Measurements from ENCODE around the gene HAAO.

HAAO gene

GRCh38 chr2:42767899-42768705, 24.3 kb downstream of the HAAO start:
- Histone ChIP-seq H4K8ac (ENCODE audit: low read length) (no peak overlapping the region), H2AFZ (ENCODE audit: low read depth, low read length) (no peak overlapping the region), H3K36me3 (ENCODE audit: control insufficient read depth in 1 of 2, insufficient read depth in 2 of 2, low read depth in 1 of 2, low read length in 2 of 2) (peaks cover 0 to 22% of the 10 kb centered on the region in 2 experiments), H2BK12ac (ENCODE audit: low read length in 2 of 2) (no peak overlapping the region), H3K18ac (ENCODE audit: low read depth in 1 of 2, low read length in 2 of 2) (no peak overlapping the region), H3K4ac (ENCODE audit: low read depth in 1 of 2, low read length in 2 of 2) (no peak overlapping the region), H2BK5ac (ENCODE audit: low read depth, low read length, poor library complexity, severe bottlenecking) (no peak overlapping the region), H3K14ac (ENCODE audit: low read length in 2 of 2) (peak overlapping the region in 1 of 2 experiments; percentile 51), H4K91ac (ENCODE audit: low read length) (peak overlapping the region; percentile 8), H2BK120ac (ENCODE audit: low read depth, low read length) (no peak overlapping the region), H2AK5ac (ENCODE audit: low read length, severe bottlenecking) (no peak overlapping the region), H3K27ac (ENCODE audit: low read length, poor library complexity, severe bottlenecking) (no peak overlapping the region), H3K27me3 (ENCODE audit: control insufficient read depth in 1 of 2, insufficient read depth in 1 of 2, low read length in 2 of 2) (no peaks in the 10 kb centered on the region), H3K9me3 (ENCODE audit: control insufficient read depth, low read length) (no peaks in the 10 kb centered on the region), H3K4me1 (ENCODE audit: control insufficient read depth, insufficient read depth, low read depth, low read length) (no peaks in the 10 kb centered on the region), H3K23ac (ENCODE audit: low read length in 2 of 2) (no peak overlapping the region), H3K4me3 (ENCODE audit: insufficient read depth in 1 of 2, low read depth in 1 of 2, low read length in 2 of 2) (no peak overlapping the region), H3K79me1 (replicated peaks; ENCODE audit: low read length, poor library complexity, severe bottlenecking) (no peaks in the 10 kb centered on the region), H3K9ac (ENCODE audit: low read length) (no peak overlapping the region), H2BK15ac (ENCODE audit: low read depth, poor library complexity, severe bottlenecking) (no peak overlapping the region), H3K4me2 (ENCODE audit: low read length, poor library complexity, severe bottlenecking) (no peak overlapping the region)
- DNase-seq = no peak
- 84% methylated on average over 14 of the region's 14 CpGs for WGBS

GRCh38 chr2:42767080-42767898, 25.1 kb downstream of the HAAO start:
- Histone ChIP-seq H3K4me1 (ENCODE audit: control insufficient read depth, insufficient read depth, low read depth, low read length) (no peaks in the 10 kb centered on the region), H3K79me1 (replicated peaks; ENCODE audit: low read length, poor library complexity, severe bottlenecking) (no peaks in the 10 kb centered on the region), H3K23ac (ENCODE audit: low read length in 2 of 2) (no peak overlapping the region), H2BK15ac (ENCODE audit: low read depth, poor library complexity, severe bottlenecking) (no peak overlapping the region), H3K4ac (ENCODE audit: low read depth in 1 of 2, low read length in 2 of 2) (no peak overlapping the region), H2AK5ac (ENCODE audit: low read length, severe bottlenecking) (no peak overlapping the region), H2BK12ac (ENCODE audit: low read length in 2 of 2) (no peak overlapping the region), H3K18ac (ENCODE audit: low read depth in 1 of 2, low read length in 2 of 2) (no peak overlapping the region), H2BK5ac (ENCODE audit: low read depth, low read length, poor library complexity, severe bottlenecking) (no peak overlapping the region), H2AFZ (ENCODE audit: low read depth, low read length) (no peak overlapping the region), H3K27me3 (ENCODE audit: control insufficient read depth in 1 of 2, insufficient read depth in 1 of 2, low read length in 2 of 2) (no peaks in the 10 kb centered on the region), H3K9ac (ENCODE audit: low read length) (no peak overlapping the region), H4K8ac (ENCODE audit: low read length) (no peak overlapping the region), H3K14ac (ENCODE audit: low read length in 2 of 2) (no peak overlapping the region), H3K27ac (ENCODE audit: low read length, poor library complexity, severe bottlenecking) (no peak overlapping the region), H3K4me3 (ENCODE audit: insufficient read depth in 1 of 2, low read depth in 1 of 2, low read length in 2 of 2) (no peak overlapping the region), H3K9me3 (ENCODE audit: control insufficient read depth, low read length) (no peaks in the 10 kb centered on the region), H3K36me3 (ENCODE audit: control insufficient read depth in 1 of 2, insufficient read depth in 2 of 2, low read depth in 1 of 2, low read length in 2 of 2) (peaks cover 0 to 29% of the 10 kb centered on the region in 2 experiments), H3K4me2 (ENCODE audit: low read length, poor library complexity, severe bottlenecking) (no peak overlapping the region), H4K91ac (ENCODE audit: low read length) (no peak overlapping the region), H2BK120ac (ENCODE audit: low read depth, low read length) (no peak overlapping the region)
- DNase-seq = no peak
- WGBS = 91% methylated on average over 16 of the region's 16 CpGs

DNA sequence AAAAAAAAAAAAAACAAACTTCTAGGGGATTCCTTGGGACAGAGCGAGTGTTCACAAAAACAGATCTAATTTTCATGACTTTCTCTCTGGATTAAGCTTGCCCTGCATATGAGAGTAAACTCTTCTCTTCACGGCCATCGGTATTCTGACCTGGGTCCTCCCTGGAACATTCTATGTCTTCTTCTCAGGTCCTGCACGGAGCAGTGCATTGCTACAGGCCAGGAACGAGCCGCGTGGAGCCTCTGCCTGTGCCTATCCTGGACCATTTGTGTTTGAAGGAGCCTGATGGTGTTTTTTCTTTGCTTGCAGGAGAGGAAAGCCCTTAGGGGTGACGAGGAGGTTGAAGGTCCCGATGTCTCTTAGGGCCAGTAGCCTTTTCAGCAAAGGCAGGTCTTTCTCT, 26.7 kb downstream of the HAAO start:
- DNase-seq = no peak
- no peak overlapping the region for H2BK5ac ChIP-seq (ENCODE audit: low read depth, low read length, poor library complexity, severe bottlenecking)
- H3K23ac ChIP-seq (ENCODE audit: low read length in 2 of 2) = no peak overlapping the region
- no peak overlapping the region for H3K9ac ChIP-seq (ENCODE audit: low read length)
- no peak overlapping the region for H4K91ac ChIP-seq (ENCODE audit: low read length)
- H2AFZ ChIP-seq (ENCODE audit: low read depth, low read length) = no peak overlapping the region
- no peaks in the 10 kb centered on the region for H3K79me1 ChIP-seq (replicated peaks; ENCODE audit: low read length, poor library complexity, severe bottlenecking)
- H3K4me2 ChIP-seq (ENCODE audit: low read length, poor library complexity, severe bottlenecking) = no peak overlapping the region
- H3K4ac ChIP-seq (ENCODE audit: low read depth in 1 of 2, low read length in 2 of 2) = no peak overlapping the region
- H2BK15ac ChIP-seq (ENCODE audit: low read depth, poor library complexity, severe bottlenecking) = no peak overlapping the region
- H3K18ac ChIP-seq (ENCODE audit: low read depth in 1 of 2, low read length in 2 of 2) = no peak overlapping the region
- H3K27me3 ChIP-seq (ENCODE audit: control insufficient read depth in 1 of 2, insufficient read depth in 1 of 2, low read length in 2 of 2) = no peaks in the 10 kb centered on the region
- H3K4me1 ChIP-seq (ENCODE audit: control insufficient read depth, insufficient read depth, low read depth, low read length) = no peaks in the 10 kb centered on the region
- no peak overlapping the region for H2BK12ac ChIP-seq (ENCODE audit: low read length in 2 of 2)
- peaks cover 0 to 39% of the 10 kb centered on the region in 2 experiments for H3K36me3 ChIP-seq (ENCODE audit: control insufficient read depth in 1 of 2, insufficient read depth in 2 of 2, low read depth in 1 of 2, low read length in 2 of 2)
- no peak overlapping the region for H3K4me3 ChIP-seq (ENCODE audit: insufficient read depth in 1 of 2, low read depth in 1 of 2, low read length in 2 of 2)
- no peaks in the 10 kb centered on the region for H3K9me3 ChIP-seq (ENCODE audit: control insufficient read depth, low read length)
- no peak overlapping the region for H3K14ac ChIP-seq (ENCODE audit: low read length in 2 of 2)
- H2AK5ac ChIP-seq (ENCODE audit: low read length, severe bottlenecking) = no peak overlapping the region
- no peak overlapping the region for H2BK120ac ChIP-seq (ENCODE audit: low read depth, low read length)
- H4K8ac ChIP-seq (ENCODE audit: low read length) = no peak overlapping the region
- no peak overlapping the region for H3K27ac ChIP-seq (ENCODE audit: low read length, poor library complexity, severe bottlenecking)
- 98% methylated on average over 9 of the region's 9 CpGs for WGBS

- Histone ChIP-seq H3K36me3 (ENCODE audit: control insufficient read depth in 1 of 2, insufficient read depth in 2 of 2, low read depth in 1 of 2, low read length in 2 of 2) (peaks cover 3 to 45% of the 10 kb centered on the region in 2 experiments), H2BK15ac (ENCODE audit: low read depth, poor library complexity, severe bottlenecking) (no peak overlapping the region), H4K91ac (ENCODE audit: low read length) (no peak overlapping the region), H3K9me3 (ENCODE audit: control insufficient read depth, low read length) (no peaks in the 10 kb centered on the region), H2AK5ac (ENCODE audit: low read length, severe bottlenecking) (no peak overlapping the region), H3K27me3 (ENCODE audit: control insufficient read depth in 1 of 2, insufficient read depth in 1 of 2, low read length in 2 of 2) (no peaks in the 10 kb centered on the region), H4K8ac (ENCODE audit: low read length) (no peak overlapping the region), H2BK120ac (ENCODE audit: low read depth, low read length) (no peak overlapping the region), H3K4me1 (ENCODE audit: control insufficient read depth, insufficient read depth, low read depth, low read length) (no peaks in the 10 kb centered on the region), H3K18ac (ENCODE audit: low read depth in 1 of 2, low read length in 2 of 2) (no peak overlapping the region), H3K23ac (ENCODE audit: low read length in 2 of 2) (no peak overlapping the region), H3K4me2 (ENCODE audit: low read length, poor library complexity, severe bottlenecking) (no peak overlapping the region), H3K4me3 (ENCODE audit: insufficient read depth in 1 of 2, low read depth in 1 of 2, low read length in 2 of 2) (no peak overlapping the region), H2BK5ac (ENCODE audit: low read depth, low read length, poor library complexity, severe bottlenecking) (no peak overlapping the region), H3K9ac (ENCODE audit: low read length) (no peak overlapping the region), H2AFZ (ENCODE audit: low read depth, low read length) (peak overlapping the region; percentile 7), H3K14ac (ENCODE audit: low read length in 2 of 2) (no peak overlapping the region), H3K27ac (ENCODE audit: low read length, poor library complexity, severe bottlenecking) (no peak overlapping the region), H3K79me1 (replicated peaks; ENCODE audit: low read length, poor library complexity, severe bottlenecking) (no peaks in the 10 kb centered on the region), H2BK12ac (ENCODE audit: low read length in 2 of 2) (no peak overlapping the region), H3K4ac (ENCODE audit: low read depth in 1 of 2, low read length in 2 of 2) (no peak overlapping the region)
- DNase-seq = no peak
- 88% methylated on average over 2 of the region's 2 CpGs for WGBS
These were observed 27.5 kb downstream of the HAAO start for GRCh38 chr2:42764901-42765300.
